Measurements from ENCODE around the gene UBR3. TPM values are rescaled to one million over a fixed set of nuclear protein-coding genes. Genes with fewer than 3 reads are reported as not detected.
A peak's percentile ranks its signal among the peaks of the same experiment; 100 is the strongest.

Gene UBR3, protein sequence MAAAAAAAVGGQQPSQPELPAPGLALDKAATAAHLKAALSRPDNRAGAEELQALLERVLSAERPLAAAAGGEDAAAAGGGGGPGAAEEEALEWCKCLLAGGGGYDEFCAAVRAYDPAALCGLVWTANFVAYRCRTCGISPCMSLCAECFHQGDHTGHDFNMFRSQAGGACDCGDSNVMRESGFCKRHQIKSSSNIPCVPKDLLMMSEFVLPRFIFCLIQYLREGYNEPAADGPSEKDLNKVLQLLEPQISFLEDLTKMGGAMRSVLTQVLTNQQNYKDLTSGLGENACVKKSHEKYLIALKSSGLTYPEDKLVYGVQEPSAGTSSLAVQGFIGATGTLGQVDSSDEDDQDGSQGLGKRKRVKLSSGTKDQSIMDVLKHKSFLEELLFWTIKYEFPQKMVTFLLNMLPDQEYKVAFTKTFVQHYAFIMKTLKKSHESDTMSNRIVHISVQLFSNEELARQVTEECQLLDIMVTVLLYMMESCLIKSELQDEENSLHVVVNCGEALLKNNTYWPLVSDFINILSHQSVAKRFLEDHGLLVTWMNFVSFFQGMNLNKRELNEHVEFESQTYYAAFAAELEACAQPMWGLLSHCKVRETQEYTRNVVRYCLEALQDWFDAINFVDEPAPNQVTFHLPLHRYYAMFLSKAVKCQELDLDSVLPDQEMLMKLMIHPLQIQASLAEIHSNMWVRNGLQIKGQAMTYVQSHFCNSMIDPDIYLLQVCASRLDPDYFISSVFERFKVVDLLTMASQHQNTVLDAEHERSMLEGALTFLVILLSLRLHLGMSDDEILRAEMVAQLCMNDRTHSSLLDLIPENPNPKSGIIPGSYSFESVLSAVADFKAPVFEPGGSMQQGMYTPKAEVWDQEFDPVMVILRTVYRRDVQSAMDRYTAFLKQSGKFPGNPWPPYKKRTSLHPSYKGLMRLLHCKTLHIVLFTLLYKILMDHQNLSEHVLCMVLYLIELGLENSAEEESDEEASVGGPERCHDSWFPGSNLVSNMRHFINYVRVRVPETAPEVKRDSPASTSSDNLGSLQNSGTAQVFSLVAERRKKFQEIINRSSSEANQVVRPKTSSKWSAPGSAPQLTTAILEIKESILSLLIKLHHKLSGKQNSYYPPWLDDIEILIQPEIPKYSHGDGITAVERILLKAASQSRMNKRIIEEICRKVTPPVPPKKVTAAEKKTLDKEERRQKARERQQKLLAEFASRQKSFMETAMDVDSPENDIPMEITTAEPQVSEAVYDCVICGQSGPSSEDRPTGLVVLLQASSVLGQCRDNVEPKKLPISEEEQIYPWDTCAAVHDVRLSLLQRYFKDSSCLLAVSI (N-terminal part only)
- total RNA-seq (2021) = 48.9 and 51.7 TPM in 2 replicates
- Bru-seq, nascent RNA = percentile 90 among the genes with signal in this experiment
- BruChase-seq, experiment 1, labeled RNA remaining after a 2-hour chase = percentile 85 among the genes with signal in this experiment
- BruChase-seq, experiment 2, labeled RNA remaining after a 6-hour chase = percentile 84 among the genes with signal in this experiment
- long read RNA-seq, full-length matches to known transcripts = 3 of 24 reads
- long read RNA-seq, partial matches to known transcripts = 12 of 24 reads
- long read RNA-seq, other reads (novel, unspliced or antisense) = 9 of 24 reads

- no peaks in the 10 kb centered on the region for H3K27me3 ChIP-seq (replicated peaks; ENCODE audit: insufficient read depth, low read depth, low read length, poor library complexity)
- intact Hi-C loops (cut with micrococcal nuclease; ENCODE audit: unreplicated experiment) = loop anchor here (5.0 kb wide), 1 partner anchor 50 kb away; no protein-coding TSS in a partner anchor
- no peaks in the 10 kb centered on the region for H3K36me3 ChIP-seq (ENCODE audit: insufficient read depth, low read length, poor library complexity, severe bottlenecking)
- H3K27ac ChIP-seq (ENCODE audit: low read depth, low read length, poor library complexity, severe bottlenecking) = peak within 1 kb of the TSS; percentile 73
- H3K4me3 ChIP-seq (ENCODE audit: low read depth, low read length, poor library complexity, severe bottlenecking) = peak within 1 kb of the TSS; percentile 94
- POLR2A ChIA-PET (ENCODE audit: low non-redundant PET) = no interaction called here
- CTCF ChIA-PET = interaction anchor here (0.6 kb wide), 1 partner anchor 50 kb away, joined by 3 read pairs; no protein-coding TSS in a partner anchor
- DNase-seq (ENCODE audit: low spot score) = peak; percentile 95
- no TSS peak for BruUV-seq (replicated peaks)
- no peaks in the 10 kb centered on the region for H3K9me3 ChIP-seq (ENCODE audit: low read depth, low read length, poor library complexity, severe bottlenecking)
- TF ChIP-seq EZH2 (IDR thresholded peaks at IDR 0.05; ENCODE audit: borderline replicate concordance, low read depth, low read length, poor library complexity, severe bottlenecking) = no peak
- no peak for TF ChIP-seq CTCF (conservative IDR thresholded peaks at IDR 0.05; ENCODE audit: low read depth, low read length)
- H3K4me1 ChIP-seq (ENCODE audit: insufficient read depth, low read length, poor library complexity, severe bottlenecking) = peaks cover 17% of the 10 kb centered on the region
Observed at GRCh38 chr2:169827272-169828140, at the start of gene UBR3. Gene UBR3, plus strand, starts transcription at chr2:169827454. Its CDS starts 54 bp downstream, at chr2:169827508.

DNA sequence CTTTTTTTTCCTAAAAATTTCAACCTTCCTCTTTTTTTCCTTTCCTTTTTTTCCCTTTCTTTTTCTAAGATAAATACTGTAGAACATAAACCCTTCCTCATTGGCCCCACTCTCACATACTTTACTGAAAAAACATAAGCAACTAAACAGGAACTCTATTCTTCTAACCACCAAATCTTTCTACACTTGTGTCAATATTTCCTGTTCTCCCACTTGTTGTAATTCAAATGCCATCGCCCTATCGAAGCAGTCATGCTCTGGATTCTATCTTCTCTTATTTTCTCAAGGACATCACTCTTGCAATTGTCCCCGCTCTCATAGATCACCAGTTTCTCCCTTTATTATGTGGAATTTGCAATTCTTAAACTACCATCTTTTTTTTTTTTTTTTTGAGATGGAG lies 48.8 kb upstream of the UBR3 start:
- intact Hi-C loops (cut with micrococcal nuclease; ENCODE audit: unreplicated experiment) = no loop called here
- no peak overlapping the region for H3K4me3 ChIP-seq (ENCODE audit: low read depth, low read length, poor library complexity, severe bottlenecking)
- no peak overlapping the region for H3K27ac ChIP-seq (ENCODE audit: low read depth, low read length, poor library complexity, severe bottlenecking)
- H3K4me1 ChIP-seq (ENCODE audit: insufficient read depth, low read length, poor library complexity, severe bottlenecking) = no peaks in the 10 kb centered on the region
- TF ChIP-seq CTCF (conservative IDR thresholded peaks at IDR 0.05; ENCODE audit: low read depth, low read length) (no peak), EZH2 (IDR thresholded peaks at IDR 0.05; ENCODE audit: borderline replicate concordance, low read depth, low read length, poor library complexity, severe bottlenecking) (no peak)
- CTCF ChIA-PET = no interaction called here
- POLR2A ChIA-PET (ENCODE audit: low non-redundant PET) = no interaction called here
- no peaks in the 10 kb centered on the region for H3K27me3 ChIP-seq (replicated peaks; ENCODE audit: insufficient read depth, low read depth, low read length, poor library complexity)
- no peaks in the 10 kb centered on the region for H3K36me3 ChIP-seq (ENCODE audit: insufficient read depth, low read length, poor library complexity, severe bottlenecking)
- BruUV-seq (replicated peaks) = no TSS peak
- H3K9me3 ChIP-seq (ENCODE audit: low read depth, low read length, poor library complexity, severe bottlenecking) = no peaks in the 10 kb centered on the region
- DNase-seq (ENCODE audit: low spot score) = no peak

Data from A673 (cell line).